GM12878 (cell line): ENCODE data around the gene FGF14. TPM values are rescaled to one million over a fixed set of nuclear protein-coding genes. Genes with fewer than 3 reads are reported as not detected.

Source experiments
- ATAC-seq: fragments of 200-7000 bp; cut with Tn5 transposase; 3 replicates; pipeline ENCODE4 v1.9.1; 2020; ENCODE audit warnings: mild to moderate bottlenecking, moderate library complexity
- BruUV-seq: library from RNA; stranded (reverse); fragments of 400-500 nt; replicated peaks from 2 replicates; lab custom pipeline; 2021; lab: Mats Ljungman, UMichigan
- CTCF ChIA-PET: fragments of 300-600 bp; sonication (Branson Sonifier 250); formaldehyde crosslinking; extraction: SDS; loops from one replicate; lab custom pipeline; 2021; ENCODE audit warnings: inconsistent platforms; lab: Yijun Ruan, JAX
- POLR2A ChIA-PET: fragments of 350-600 bp; formaldehyde crosslinking; extraction: SDS; loops from one replicate; lab custom pipeline; 2021; ENCODE audit warnings: inconsistent platforms; lab: Charles Lee
- RAD21 ChIA-PET: fragments of 300-600 bp; sonication (Branson Sonifier 250); formaldehyde crosslinking; loops from one replicate; lab custom pipeline; 2023; ENCODE audit warnings: antibody characterized with exemption; ENCODE audit not compliant: unreplicated experiment; lab: Charles Lee
- SMC1A ChIA-PET: fragments of 300-600 bp; sonication (Branson Sonifier 250); formaldehyde crosslinking; loops from one replicate; lab custom pipeline; 2023; ENCODE audit not compliant: unreplicated experiment, uncharacterized antibody; lab: Charles Lee
- DNase-seq: peaks from one replicate; pipeline ENCODE4 v3.0.0-alpha.2; 2011; ENCODE audit warnings: low read depth, low spot score
- FAIRE-seq: peaks from 3 replicates; lab custom pipeline; 2011; peaks lifted over from hg19 to GRCh38; lab: Jason Lieb, UNC
- H2AFZ ChIP-seq: 2 replicates; pipeline ENCODE4 v1.6.0; 2011; ENCODE audit warnings: low read depth, low read length, control low read depth; ENCODE audit not compliant: control insufficient read depth
- H3K27ac ChIP-seq: 2 replicates; pipeline ENCODE4 v1.5.1; 2011; ENCODE audit warnings: control low read depth; ENCODE audit not compliant: control insufficient read depth, insufficient read depth
- H3K27me3 ChIP-seq, 2 experiments: replicated peaks in 1 of 2; 2 replicates each; pipeline versions ENCODE4 v1.6.0 to v1.6.1; 2011; ENCODE audit warnings: low read length in 1 of 2; ENCODE audit not compliant: control insufficient read depth in 2 of 2, insufficient read depth in 2 of 2
- H3K36me3 ChIP-seq, 2 experiments: 2 replicates each; pipeline ENCODE4 v1.5.1; 2011; ENCODE audit warnings: low read length in 1 of 2; ENCODE audit not compliant: control insufficient read depth in 2 of 2, insufficient read depth in 2 of 2
- H3K4me1 ChIP-seq: 2 replicates; pipeline ENCODE4 v1.6.1; 2011; ENCODE audit warnings: mild to moderate bottlenecking, low read length, moderate library complexity, mixed read lengths; ENCODE audit not compliant: control insufficient read depth, insufficient read depth
- H3K4me2 ChIP-seq: 2 replicates; pipeline ENCODE4 v1.6.0; 2011; ENCODE audit warnings: control low read depth; ENCODE audit not compliant: control insufficient read depth, insufficient read depth
- H3K4me3 ChIP-seq: fragments of 200-600 bp; sonication (generic); 2 replicates; pipeline ENCODE4 v1.5.1; 2016
- H3K79me2 ChIP-seq: 2 replicates; pipeline ENCODE4 v1.6.0; 2011; ENCODE audit warnings: low read length; ENCODE audit not compliant: control insufficient read depth, insufficient read depth
- H3K9ac ChIP-seq: 2 replicates; pipeline ENCODE4 v1.8.0; 2011; ENCODE audit warnings: low read length, control low read depth, mixed read lengths; ENCODE audit not compliant: control insufficient read depth, insufficient read depth
- H3K9me3 ChIP-seq: replicated peaks from 3 replicates; pipeline ENCODE4 v1.5.1; 2011; ENCODE audit warnings: mild to moderate bottlenecking, low read length; ENCODE audit not compliant: control insufficient read depth, insufficient read depth
- H4K20me1 ChIP-seq: 2 replicates; pipeline ENCODE4 v1.6.0; 2011; ENCODE audit not compliant: control insufficient read depth, insufficient read depth
- JUND ChIP-seq: IDR thresholded peaks from 2 replicates; pipeline ENCODE4 v1.6.1; 2012; ENCODE audit warnings: low read depth, mild to moderate bottlenecking, low read length, improper control_type of control experiment, moderate library complexity
- WGBS: methylation state at CpG from one replicate; pipeline ENCODE4 v1.1.6; 2016; ENCODE audit warnings: low lambda C conversion rate; ENCODE audit not compliant: insufficient replicate concordance, insufficient coverage; ENCODE audit errors: missing lambda C conversion rate; 5-methylcytosine and 5-hydroxymethylcytosine counted together
- in situ Hi-C: fragments of 300-500 bp; cut with MboI; formaldehyde crosslinking; loops from 9 replicates; pipeline ENCODE4 v1.14.3; 2018; ENCODE audit warnings: mixed read lengths
- intact Hi-C: fragments of 100-400 bp; cut with micrococcal nuclease; formaldehyde crosslinking; loops from one replicate; pipeline ENCODE4 v1.14.2; 2022; ENCODE audit not compliant: unreplicated experiment
- polyA plus RNA-seq, 11 experiments: library from polyadenylated mRNA; depleted of rRNA in 4 of 11; unstranded in 6 of 11; stranded (reverse) in 5 of 11; fragments of >200 nt; fragmentation: Nextera tagmentation in 4 of 11; fragmentation: Illumina TruSeq in 1 of 11; extraction: Ambion mirVana in 4 of 11; extraction: Trizol in 1 of 11; gene quantifications; 1 replicate in 1 of 11; 2 replicates in 10 of 11; pipeline versions ENCODE4 v1.2.1 to v1.2.3, GENCODE V29; 2011 to 2016; ENCODE audit warnings: inconsistent platforms in 2 of 11, missing spikeins in 2 of 11, low read depth in 1 of 11
- total RNA-seq, 4 experiments: library from RNA; depleted of rRNA in 3 of 4; stranded (reverse); fragments of >200 nt in 3 of 4; fragmentation: Illumina TruSeq in 1 of 4; extraction: Trizol in 1 of 4; gene quantifications; 2 replicates each; pipeline versions ENCODE4 v1.2.1 to v1.2.3, GENCODE V29; 2013 to 2021
- TF ChIP-seq, protein P1 (sequence below): IDR thresholded peaks from 2 replicates; pipeline ENCODE4 v1.6.1; 2012; ENCODE audit warnings: low read length, inconsistent platforms
- TF ChIP-seq, protein P2 (sequence below): IDR thresholded peaks from 2 replicates; pipeline ENCODE4 v1.6.1; 2012; ENCODE audit warnings: improper control_type of control experiment, low read depth, low read length; ENCODE audit not compliant: insufficient replicate concordance

The FGF14 gene
- total and polyA plus RNA-seq, 10 of the 15 experiments (the other 5 are each of a cell fraction or from before 2014, with no cell fraction given): under 0.01 to 0.44 (median 0.04) TPM

DNA sequence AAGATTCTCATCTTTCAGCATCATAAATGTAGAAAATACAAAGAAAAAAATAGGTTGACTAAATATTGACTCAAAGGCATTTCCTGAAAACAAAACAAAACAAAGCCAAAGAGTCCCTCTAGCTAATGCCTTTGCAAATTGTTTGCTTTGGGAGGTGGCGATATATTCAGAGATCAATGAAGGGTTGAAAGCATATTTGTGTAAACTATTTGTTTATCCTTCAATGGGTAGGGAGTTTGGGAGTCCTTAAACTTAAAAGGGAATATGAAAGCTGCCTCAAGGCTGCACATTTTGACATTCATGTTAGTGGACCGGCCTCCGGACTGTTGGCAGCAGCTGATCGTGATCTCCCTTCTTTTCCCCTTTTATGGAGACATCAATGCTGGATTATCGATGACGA lies 691.9 kb downstream of the FGF14 start:
- Histone ChIP-seq H3K4me1 (no peaks in the 10 kb centered on the region), H3K9me3 (no peaks in the 10 kb centered on the region), H3K27ac (no peak overlapping the region), H3K4me3 (no peak overlapping the region), H3K9ac (no peak overlapping the region), H3K4me2 (no peak overlapping the region), H3K79me2 (no peaks in the 10 kb centered on the region), H2AFZ (no peak overlapping the region), H4K20me1 (no peaks in the 10 kb centered on the region), H3K36me3 (no peaks in the 10 kb centered on the region), H3K27me3 (no peaks in the 10 kb centered on the region)
- SMC1A ChIA-PET: interaction anchor here (0.9 kb wide), 1 partner anchor 10 kb away, joined by 3 read pairs; no protein-coding TSS in a partner anchor
- ATAC-seq (no peak), DNase-seq (no peak), FAIRE-seq (no peak)
- POLR2A ChIA-PET: no interaction called here
- WGBS: 63% methylated on average over 6 of the region's 6 CpGs
- in situ Hi-C loops: no loop called here
- TF ChIP-seq, protein P1, sequence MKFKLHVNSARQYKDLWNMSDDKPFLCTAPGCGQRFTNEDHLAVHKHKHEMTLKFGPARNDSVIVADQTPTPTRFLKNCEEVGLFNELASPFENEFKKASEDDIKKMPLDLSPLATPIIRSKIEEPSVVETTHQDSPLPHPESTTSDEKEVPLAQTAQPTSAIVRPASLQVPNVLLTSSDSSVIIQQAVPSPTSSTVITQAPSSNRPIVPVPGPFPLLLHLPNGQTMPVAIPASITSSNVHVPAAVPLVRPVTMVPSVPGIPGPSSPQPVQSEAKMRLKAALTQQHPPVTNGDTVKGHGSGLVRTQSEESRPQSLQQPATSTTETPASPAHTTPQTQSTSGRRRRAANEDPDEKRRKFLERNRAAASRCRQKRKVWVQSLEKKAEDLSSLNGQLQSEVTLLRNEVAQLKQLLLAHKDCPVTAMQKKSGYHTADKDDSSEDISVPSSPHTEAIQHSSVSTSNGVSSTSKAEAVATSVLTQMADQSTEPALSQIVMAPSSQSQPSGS: no peak
- TF ChIP-seq JUND: no peak
- TF ChIP-seq, protein P2, sequence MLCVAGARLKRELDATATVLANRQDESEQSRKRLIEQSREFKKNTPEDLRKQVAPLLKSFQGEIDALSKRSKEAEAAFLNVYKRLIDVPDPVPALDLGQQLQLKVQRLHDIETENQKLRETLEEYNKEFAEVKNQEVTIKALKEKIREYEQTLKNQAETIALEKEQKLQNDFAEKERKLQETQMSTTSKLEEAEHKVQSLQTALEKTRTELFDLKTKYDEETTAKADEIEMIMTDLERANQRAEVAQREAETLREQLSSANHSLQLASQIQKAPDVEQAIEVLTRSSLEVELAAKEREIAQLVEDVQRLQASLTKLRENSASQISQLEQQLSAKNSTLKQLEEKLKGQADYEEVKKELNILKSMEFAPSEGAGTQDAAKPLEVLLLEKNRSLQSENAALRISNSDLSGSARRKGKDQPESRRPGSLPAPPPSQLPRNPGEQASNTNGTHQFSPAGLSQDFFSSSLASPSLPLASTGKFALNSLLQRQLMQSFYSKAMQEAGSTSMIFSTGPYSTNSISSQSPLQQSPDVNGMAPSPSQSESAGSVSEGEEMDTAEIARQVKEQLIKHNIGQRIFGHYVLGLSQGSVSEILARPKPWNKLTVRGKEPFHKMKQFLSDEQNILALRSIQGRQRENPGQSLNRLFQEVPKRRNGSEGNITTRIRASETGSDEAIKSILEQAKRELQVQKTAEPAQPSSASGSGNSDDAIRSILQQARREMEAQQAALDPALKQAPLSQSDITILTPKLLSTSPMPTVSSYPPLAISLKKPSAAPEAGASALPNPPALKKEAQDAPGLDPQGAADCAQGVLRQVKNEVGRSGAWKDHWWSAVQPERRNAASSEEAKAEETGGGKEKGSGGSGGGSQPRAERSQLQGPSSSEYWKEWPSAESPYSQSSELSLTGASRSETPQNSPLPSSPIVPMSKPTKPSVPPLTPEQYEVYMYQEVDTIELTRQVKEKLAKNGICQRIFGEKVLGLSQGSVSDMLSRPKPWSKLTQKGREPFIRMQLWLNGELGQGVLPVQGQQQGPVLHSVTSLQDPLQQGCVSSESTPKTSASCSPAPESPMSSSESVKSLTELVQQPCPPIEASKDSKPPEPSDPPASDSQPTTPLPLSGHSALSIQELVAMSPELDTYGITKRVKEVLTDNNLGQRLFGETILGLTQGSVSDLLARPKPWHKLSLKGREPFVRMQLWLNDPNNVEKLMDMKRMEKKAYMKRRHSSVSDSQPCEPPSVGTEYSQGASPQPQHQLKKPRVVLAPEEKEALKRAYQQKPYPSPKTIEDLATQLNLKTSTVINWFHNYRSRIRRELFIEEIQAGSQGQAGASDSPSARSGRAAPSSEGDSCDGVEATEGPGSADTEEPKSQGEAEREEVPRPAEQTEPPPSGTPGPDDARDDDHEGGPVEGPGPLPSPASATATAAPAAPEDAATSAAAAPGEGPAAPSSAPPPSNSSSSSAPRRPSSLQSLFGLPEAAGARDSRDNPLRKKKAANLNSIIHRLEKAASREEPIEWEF: no peak
- no TSS peak for BruUV-seq
- RAD21 ChIA-PET: no interaction called here
- intact Hi-C loops: loop anchor here (2.0 to 5.0 kb wide), 2 partner anchors 47 to 83 kb away; no protein-coding TSS in a partner anchor
- CTCF ChIA-PET: no interaction called here
